Measurements from ENCODE around the gene PUS3.
"Not testable (repeated sequence)": the region's sequence is repeated elsewhere in the genome, so short reads cannot be mapped to it uniquely, and the experiment has no call there.

PUS3 gene

GRCh38 chr11:125871391-125872137 lies 31.4 kb downstream of the PUS3 start:
- no peak overlapping the region for H3K4me3 ChIP-seq (ENCODE audit: severe bottlenecking)
- H3K27me3 ChIP-seq (ENCODE audit: insufficient read depth, poor library complexity, severe bottlenecking) = no peaks in the 10 kb centered on the region
- no peaks in the 10 kb centered on the region for H3K36me3 ChIP-seq (ENCODE audit: low read depth)
- no peak overlapping the region for H3K27ac ChIP-seq (ENCODE audit: poor library complexity, severe bottlenecking)
- H3K4me1 ChIP-seq (ENCODE audit: insufficient read depth, poor library complexity, severe bottlenecking) = no peaks in the 10 kb centered on the region
- TF ChIP-seq, protein P1, sequence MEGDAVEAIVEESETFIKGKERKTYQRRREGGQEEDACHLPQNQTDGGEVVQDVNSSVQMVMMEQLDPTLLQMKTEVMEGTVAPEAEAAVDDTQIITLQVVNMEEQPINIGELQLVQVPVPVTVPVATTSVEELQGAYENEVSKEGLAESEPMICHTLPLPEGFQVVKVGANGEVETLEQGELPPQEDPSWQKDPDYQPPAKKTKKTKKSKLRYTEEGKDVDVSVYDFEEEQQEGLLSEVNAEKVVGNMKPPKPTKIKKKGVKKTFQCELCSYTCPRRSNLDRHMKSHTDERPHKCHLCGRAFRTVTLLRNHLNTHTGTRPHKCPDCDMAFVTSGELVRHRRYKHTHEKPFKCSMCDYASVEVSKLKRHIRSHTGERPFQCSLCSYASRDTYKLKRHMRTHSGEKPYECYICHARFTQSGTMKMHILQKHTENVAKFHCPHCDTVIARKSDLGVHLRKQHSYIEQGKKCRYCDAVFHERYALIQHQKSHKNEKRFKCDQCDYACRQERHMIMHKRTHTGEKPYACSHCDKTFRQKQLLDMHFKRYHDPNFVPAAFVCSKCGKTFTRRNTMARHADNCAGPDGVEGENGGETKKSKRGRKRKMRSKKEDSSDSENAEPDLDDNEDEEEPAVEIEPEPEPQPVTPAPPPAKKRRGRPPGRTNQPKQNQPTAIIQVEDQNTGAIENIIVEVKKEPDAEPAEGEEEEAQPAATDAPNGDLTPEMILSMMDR (IDR thresholded peaks at IDR 0.05; ENCODE audit: poor library complexity, severe bottlenecking) = peak; percentile 39
- ATAC-seq (ENCODE audit: low read depth) (no peak; the same call in 2 of the 3 replicates), DNase-seq (ENCODE audit: low spot score) (no peak)
- H3K9me3 ChIP-seq (ENCODE audit: severe bottlenecking) = no peaks in the 10 kb centered on the region

DNA sequence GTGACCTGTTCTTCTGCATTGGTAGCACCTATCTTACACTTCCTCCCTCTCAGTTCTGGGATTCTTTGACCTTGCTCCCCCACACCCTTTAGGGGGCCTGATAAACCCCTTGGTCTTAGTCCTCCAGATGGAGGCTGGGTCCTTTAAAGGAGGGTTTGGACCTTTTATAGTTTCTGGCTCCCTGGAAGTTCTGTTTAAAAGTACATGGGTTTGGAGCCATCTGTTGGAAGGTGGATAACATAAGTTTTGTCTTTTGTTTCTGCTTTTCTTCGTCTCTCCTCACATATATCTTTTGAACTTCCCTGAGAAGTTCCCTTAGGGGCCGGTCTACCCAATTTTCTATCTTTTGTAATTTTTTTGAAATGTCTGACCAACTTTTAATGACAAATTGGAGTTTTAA lies 33.5 kb downstream of the PUS3 start:
- Histone ChIP-seq H3K27me3 (ENCODE audit: insufficient read depth, poor library complexity, severe bottlenecking) (no peaks in the 10 kb centered on the region), H3K27ac (ENCODE audit: poor library complexity, severe bottlenecking) (no peak overlapping the region), H3K9me3 (ENCODE audit: severe bottlenecking) (no peaks in the 10 kb centered on the region), H3K36me3 (ENCODE audit: low read depth) (no peaks in the 10 kb centered on the region), H3K4me3 (ENCODE audit: severe bottlenecking) (no peak overlapping the region), H3K4me1 (ENCODE audit: insufficient read depth, poor library complexity, severe bottlenecking) (no peaks in the 10 kb centered on the region)
- DNase-seq (ENCODE audit: low spot score) = no peak
- no peak for ATAC-seq (ENCODE audit: low read depth)
- TF ChIP-seq, protein P1 (IDR thresholded peaks at IDR 0.05; ENCODE audit: poor library complexity, severe bottlenecking) = no peak

DNA sequence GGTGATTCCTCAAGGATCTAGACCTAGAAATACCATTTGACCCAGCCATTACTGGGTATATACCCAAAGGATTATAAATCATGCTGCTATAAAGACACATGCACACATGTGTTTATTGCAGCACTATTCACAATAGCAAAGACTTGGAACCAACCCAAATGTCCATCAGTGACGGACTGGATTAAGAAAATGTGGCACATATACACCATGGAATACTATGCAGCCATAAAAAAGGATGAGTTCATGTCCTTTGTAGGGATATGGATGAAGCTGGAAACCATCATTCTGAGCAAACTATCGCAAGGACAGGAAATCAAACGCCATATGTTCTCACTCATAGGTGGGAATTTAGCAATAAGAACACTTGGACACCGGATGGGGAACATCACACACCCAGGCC lies 37.7 kb downstream of the PUS3 start:
- not testable (repeated sequence) for H3K27ac ChIP-seq (ENCODE audit: poor library complexity, severe bottlenecking)

DNA sequence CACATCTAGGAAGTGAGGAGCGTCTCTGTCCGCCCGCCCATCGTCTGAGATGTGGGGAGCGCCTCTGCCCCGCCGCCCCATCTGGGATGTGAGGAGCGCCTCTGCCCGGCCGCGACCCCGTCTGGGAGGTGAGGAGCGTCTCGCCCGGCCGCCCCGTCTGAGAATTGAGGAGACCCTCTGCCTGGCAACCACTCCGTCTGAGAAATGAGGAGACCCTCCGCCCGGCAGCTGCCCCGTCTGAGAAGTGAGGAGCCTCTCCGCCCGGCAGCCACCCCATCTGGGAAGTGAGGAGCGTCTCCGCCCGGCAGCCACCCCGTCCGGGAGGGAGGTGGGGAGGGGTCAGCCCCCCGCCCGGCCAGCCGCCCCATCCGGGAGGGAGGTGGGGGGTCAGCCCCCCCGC lies 40.2 kb downstream of the PUS3 start:
- not testable (repeated sequence) for H3K36me3 ChIP-seq (ENCODE audit: low read depth)

More for the DNA sequence above, 37.7 kb downstream of the PUS3 start:
- not testable (repeated sequence) for H3K4me3 ChIP-seq (ENCODE audit: severe bottlenecking); H3K4me1 ChIP-seq (ENCODE audit: insufficient read depth, poor library complexity, severe bottlenecking); ATAC-seq (ENCODE audit: low read depth); DNase-seq (ENCODE audit: low spot score); H3K9me3 ChIP-seq (ENCODE audit: severe bottlenecking); H3K36me3 ChIP-seq (ENCODE audit: low read depth); H3K27me3 ChIP-seq (ENCODE audit: insufficient read depth, poor library complexity, severe bottlenecking)

DNA sequence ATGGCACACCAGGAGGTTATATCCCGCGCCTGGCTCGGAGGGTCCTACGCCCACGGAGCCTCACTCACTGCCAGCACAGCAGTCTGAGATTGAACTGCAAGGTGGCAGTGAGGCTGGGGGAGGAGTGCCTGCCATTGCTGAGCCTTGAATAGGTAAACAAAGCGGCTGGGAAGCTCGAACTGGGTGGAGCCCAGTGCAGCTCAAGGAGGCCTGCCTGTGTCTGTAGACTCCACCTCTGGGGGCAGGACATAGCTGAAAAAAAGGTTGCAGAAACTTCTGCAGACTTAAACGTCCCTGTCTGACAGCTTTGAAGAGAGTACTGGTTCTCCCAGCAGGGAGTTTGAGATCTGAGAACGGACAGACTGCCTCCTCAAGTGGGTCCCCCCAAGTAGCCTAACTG lies 45.3 kb downstream of the PUS3 start:
- H3K27me3 ChIP-seq (ENCODE audit: insufficient read depth, poor library complexity, severe bottlenecking); H3K4me3 ChIP-seq (ENCODE audit: severe bottlenecking); DNase-seq (ENCODE audit: low spot score); H3K9me3 ChIP-seq (ENCODE audit: severe bottlenecking); H3K36me3 ChIP-seq (ENCODE audit: low read depth); H3K4me1 ChIP-seq (ENCODE audit: insufficient read depth, poor library complexity, severe bottlenecking); ATAC-seq (ENCODE audit: low read depth); H3K27ac ChIP-seq (ENCODE audit: poor library complexity, severe bottlenecking): not testable (repeated sequence)

More for the DNA sequence above, 40.2 kb downstream of the PUS3 start:
- H3K4me3 ChIP-seq (ENCODE audit: severe bottlenecking); H3K9me3 ChIP-seq (ENCODE audit: severe bottlenecking); H3K27ac ChIP-seq (ENCODE audit: poor library complexity, severe bottlenecking); H3K4me1 ChIP-seq (ENCODE audit: insufficient read depth, poor library complexity, severe bottlenecking); H3K27me3 ChIP-seq (ENCODE audit: insufficient read depth, poor library complexity, severe bottlenecking); ATAC-seq (ENCODE audit: low read depth); DNase-seq (ENCODE audit: low spot score): not testable (repeated sequence)

DNA sequence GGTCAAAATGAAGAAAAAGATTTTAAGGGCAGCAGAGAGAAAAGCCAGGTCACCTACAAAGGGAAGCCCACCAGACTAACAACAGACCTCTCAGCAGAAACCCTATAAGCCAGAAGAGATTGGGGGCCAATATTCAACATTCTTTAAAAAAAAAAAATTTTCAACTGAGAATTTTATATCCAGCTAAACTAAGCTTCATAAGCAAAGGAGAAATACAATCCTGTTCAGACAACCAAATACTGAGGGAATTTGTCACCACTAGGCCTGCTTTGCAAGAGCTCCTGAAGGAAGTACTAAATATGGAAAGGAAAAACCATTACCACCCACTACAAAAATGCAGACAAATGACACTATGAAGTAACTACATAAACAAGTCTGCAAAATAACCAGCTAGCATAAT lies 56.8 kb downstream of the PUS3 start:
- Histone ChIP-seq H3K36me3 (ENCODE audit: low read depth) (no peaks in the 10 kb centered on the region), H3K4me1 (ENCODE audit: insufficient read depth, poor library complexity, severe bottlenecking) (no peaks in the 10 kb centered on the region), H3K4me3 (ENCODE audit: severe bottlenecking) (no peak overlapping the region), H3K27me3 (ENCODE audit: insufficient read depth, poor library complexity, severe bottlenecking) (no peaks in the 10 kb centered on the region), H3K27ac (ENCODE audit: poor library complexity, severe bottlenecking) (no peak overlapping the region), H3K9me3 (ENCODE audit: severe bottlenecking) (no peaks in the 10 kb centered on the region)
- no peak for ATAC-seq (ENCODE audit: low read depth)
- TF ChIP-seq, protein P1 (IDR thresholded peaks at IDR 0.05; ENCODE audit: poor library complexity, severe bottlenecking) = no peak
- no peak for DNase-seq (ENCODE audit: low spot score)

Measured in RWPE2 (cell line).